ENCODE measurements around the gene USP32.

Gene USP32

GRCh38 chr17:60426596-60426995, 34.7 kb upstream of the USP32 start:
- no peak overlapping the region for H2BK15ac ChIP-seq (ENCODE audit: low read depth, poor library complexity, severe bottlenecking)
- no peak overlapping the region for H4K91ac ChIP-seq (ENCODE audit: low read length)
- H2BK12ac ChIP-seq (ENCODE audit: low read length in 2 of 2): no peak overlapping the region
- no peak overlapping the region for H3K23ac ChIP-seq (ENCODE audit: low read length in 2 of 2)
- H3K9me3 ChIP-seq (ENCODE audit: control insufficient read depth, low read length): no peaks in the 10 kb centered on the region
- no peak overlapping the region for H2BK120ac ChIP-seq (ENCODE audit: low read depth, low read length)
- H3K4me2 ChIP-seq (ENCODE audit: low read length, poor library complexity, severe bottlenecking): no peak overlapping the region
- H2AFZ ChIP-seq (ENCODE audit: low read depth, low read length): no peak overlapping the region
- H3K27me3 ChIP-seq (ENCODE audit: control insufficient read depth in 1 of 2, insufficient read depth in 1 of 2, low read length in 2 of 2): peaks cover 4% of the 10 kb centered on the region in 2 experiments
- no peak overlapping the region for H3K9ac ChIP-seq (ENCODE audit: low read length)
- H3K18ac ChIP-seq (ENCODE audit: low read depth in 1 of 2, low read length in 2 of 2): no peak overlapping the region
- 95% methylated on average over 10 of the region's 10 CpGs for WGBS
- no peak overlapping the region for H3K27ac ChIP-seq (ENCODE audit: low read length, poor library complexity, severe bottlenecking)
- no peak for DNase-seq
- no peaks in the 10 kb centered on the region for H3K79me1 ChIP-seq (replicated peaks; ENCODE audit: low read length, poor library complexity, severe bottlenecking)
- no peak overlapping the region for H3K14ac ChIP-seq (ENCODE audit: low read length in 2 of 2)
- no peak overlapping the region for H4K8ac ChIP-seq (ENCODE audit: low read length)
- no peak overlapping the region for H3K4ac ChIP-seq (ENCODE audit: low read depth in 1 of 2, low read length in 2 of 2)
- H3K36me3 ChIP-seq (ENCODE audit: control insufficient read depth in 1 of 2, insufficient read depth in 2 of 2, low read depth in 1 of 2, low read length in 2 of 2): no peaks in the 10 kb centered on the region
- H3K4me1 ChIP-seq (ENCODE audit: control insufficient read depth, insufficient read depth, low read depth, low read length): peaks cover 3% of the 10 kb centered on the region
- no peak overlapping the region for H2BK5ac ChIP-seq (ENCODE audit: low read depth, low read length, poor library complexity, severe bottlenecking)
- no peak overlapping the region for H2AK5ac ChIP-seq (ENCODE audit: low read length, severe bottlenecking)
- no peak overlapping the region for H3K4me3 ChIP-seq (ENCODE audit: insufficient read depth in 1 of 2, low read depth in 1 of 2, low read length in 2 of 2)

DNA sequence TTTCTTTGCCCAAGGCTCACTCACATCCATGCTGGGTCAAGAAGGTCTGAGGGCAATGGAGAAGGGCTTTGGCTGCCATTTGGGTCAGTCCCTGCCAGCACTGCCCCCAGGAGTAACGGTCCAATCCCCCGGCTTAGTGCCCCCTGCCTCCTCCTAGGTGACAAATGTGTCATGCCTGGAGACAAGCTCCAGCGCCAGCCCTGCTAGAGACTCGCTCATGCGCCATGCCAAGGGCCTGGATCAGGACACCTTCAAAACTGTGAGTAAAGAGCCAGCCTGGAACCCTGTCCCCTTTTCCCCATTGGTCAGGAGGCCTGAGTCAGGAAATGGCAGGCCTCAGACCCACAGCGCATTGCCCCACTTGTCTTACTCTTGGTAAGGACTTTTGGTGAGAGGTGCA, 33.7 kb upstream of the USP32 start:
- Histone ChIP-seq H3K4ac (ENCODE audit: low read depth in 1 of 2, low read length in 2 of 2) (no peak overlapping the region), H2AFZ (ENCODE audit: low read depth, low read length) (no peak overlapping the region), H2BK120ac (ENCODE audit: low read depth, low read length) (no peak overlapping the region), H4K91ac (ENCODE audit: low read length) (no peak overlapping the region), H3K27me3 (ENCODE audit: control insufficient read depth in 1 of 2, insufficient read depth in 1 of 2, low read length in 2 of 2) (peaks cover 4% of the 10 kb centered on the region in 2 experiments), H3K18ac (ENCODE audit: low read depth in 1 of 2, low read length in 2 of 2) (no peak overlapping the region), H2AK5ac (ENCODE audit: low read length, severe bottlenecking) (no peak overlapping the region), H3K23ac (ENCODE audit: low read length in 2 of 2) (no peak overlapping the region), H4K8ac (ENCODE audit: low read length) (no peak overlapping the region), H3K36me3 (ENCODE audit: control insufficient read depth in 1 of 2, insufficient read depth in 2 of 2, low read depth in 1 of 2, low read length in 2 of 2) (no peaks in the 10 kb centered on the region), H2BK15ac (ENCODE audit: low read depth, poor library complexity, severe bottlenecking) (no peak overlapping the region), H2BK12ac (ENCODE audit: low read length in 2 of 2) (no peak overlapping the region), H3K4me1 (ENCODE audit: control insufficient read depth, insufficient read depth, low read depth, low read length) (peaks cover 4% of the 10 kb centered on the region), H3K79me1 (replicated peaks; ENCODE audit: low read length, poor library complexity, severe bottlenecking) (no peaks in the 10 kb centered on the region), H2BK5ac (ENCODE audit: low read depth, low read length, poor library complexity, severe bottlenecking) (no peak overlapping the region), H3K4me2 (ENCODE audit: low read length, poor library complexity, severe bottlenecking) (no peak overlapping the region), H3K14ac (ENCODE audit: low read length in 2 of 2) (no peak overlapping the region), H3K9ac (ENCODE audit: low read length) (no peak overlapping the region), H3K4me3 (ENCODE audit: insufficient read depth in 1 of 2, low read depth in 1 of 2, low read length in 2 of 2) (no peak overlapping the region), H3K27ac (ENCODE audit: low read length, poor library complexity, severe bottlenecking) (no peak overlapping the region), H3K9me3 (ENCODE audit: control insufficient read depth, low read length) (no peaks in the 10 kb centered on the region)
- DNase-seq: no peak
- WGBS: 85% methylated on average over 6 of the region's 6 CpGs

DNA sequence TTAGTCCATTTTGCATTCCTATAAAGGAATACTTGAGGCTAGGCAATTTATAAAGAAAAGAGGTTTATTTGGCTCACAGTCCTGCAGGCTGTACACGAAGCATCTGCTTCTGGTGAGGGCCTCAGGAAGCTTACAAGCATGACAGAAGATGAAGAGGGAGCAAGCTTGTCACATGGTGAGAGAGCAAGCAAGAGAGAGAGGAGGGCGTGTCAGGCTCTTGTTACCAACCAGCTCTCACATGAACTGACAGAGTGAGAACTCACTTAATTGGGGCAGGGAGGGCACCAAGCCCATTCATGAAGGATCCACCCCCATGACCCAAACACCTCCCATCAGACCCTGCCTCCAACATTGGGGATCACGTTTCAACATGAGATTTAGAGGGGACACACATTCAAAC, 31.9 kb upstream of the USP32 start:
- 81% methylated on average over 1 of the region's 3 CpGs for WGBS
- Histone ChIP-seq H2BK12ac (ENCODE audit: low read length in 2 of 2) (no peak overlapping the region), H3K4ac (ENCODE audit: low read depth in 1 of 2, low read length in 2 of 2) (no peak overlapping the region), H3K9ac (ENCODE audit: low read length) (no peak overlapping the region), H3K36me3 (ENCODE audit: control insufficient read depth in 1 of 2, insufficient read depth in 2 of 2, low read depth in 1 of 2, low read length in 2 of 2) (no peaks in the 10 kb centered on the region), H2AFZ (ENCODE audit: low read depth, low read length) (no peak overlapping the region), H3K27me3 (ENCODE audit: control insufficient read depth in 1 of 2, insufficient read depth in 1 of 2, low read length in 2 of 2) (peaks cover 0 to 4% of the 10 kb centered on the region in 2 experiments), H3K18ac (ENCODE audit: low read depth in 1 of 2, low read length in 2 of 2) (no peak overlapping the region), H3K4me2 (ENCODE audit: low read length, poor library complexity, severe bottlenecking) (no peak overlapping the region), H3K9me3 (ENCODE audit: control insufficient read depth, low read length) (no peaks in the 10 kb centered on the region), H2AK5ac (ENCODE audit: low read length, severe bottlenecking) (no peak overlapping the region), H2BK15ac (ENCODE audit: low read depth, poor library complexity, severe bottlenecking) (no peak overlapping the region), H3K27ac (ENCODE audit: low read length, poor library complexity, severe bottlenecking) (no peak overlapping the region), H3K4me1 (ENCODE audit: control insufficient read depth, insufficient read depth, low read depth, low read length) (peaks cover 4% of the 10 kb centered on the region), H3K14ac (ENCODE audit: low read length in 2 of 2) (no peak overlapping the region), H2BK5ac (ENCODE audit: low read depth, low read length, poor library complexity, severe bottlenecking) (no peak overlapping the region), H4K91ac (ENCODE audit: low read length) (no peak overlapping the region), H3K23ac (ENCODE audit: low read length in 2 of 2) (no peak overlapping the region), H2BK120ac (ENCODE audit: low read depth, low read length) (no peak overlapping the region), H3K4me3 (ENCODE audit: insufficient read depth in 1 of 2, low read depth in 1 of 2, low read length in 2 of 2) (no peak overlapping the region), H3K79me1 (replicated peaks; ENCODE audit: low read length, poor library complexity, severe bottlenecking) (no peaks in the 10 kb centered on the region), H4K8ac (ENCODE audit: low read length) (no peak overlapping the region)
- DNase-seq: no peak

GRCh38 chr17:60422162-60422665, 30.3 kb upstream of the USP32 start, which contains the start of gene CHCT1:
Gene CHCT1, plus strand, starts transcription at chr17:60422489. Its CDS starts 104 bp downstream, at chr17:60422593.
- H2BK5ac ChIP-seq (ENCODE audit: low read depth, low read length, poor library complexity, severe bottlenecking): no peak within 1 kb of the TSS
- H3K4ac ChIP-seq (ENCODE audit: low read depth in 1 of 2, low read length in 2 of 2): peak within 1 kb of the TSS in 1 of 2 experiments; percentile 46
- H2BK15ac ChIP-seq (ENCODE audit: low read depth, poor library complexity, severe bottlenecking): peak within 1 kb of the TSS; percentile 57
- peak within 1 kb of the TSS in 1 of 2 experiments; percentile 45 for H3K14ac ChIP-seq (ENCODE audit: low read length in 2 of 2)
- no peaks in the 10 kb centered on the region for H3K36me3 ChIP-seq (ENCODE audit: control insufficient read depth in 1 of 2, insufficient read depth in 2 of 2, low read depth in 1 of 2, low read length in 2 of 2)
- no peaks in the 10 kb centered on the region for H3K27me3 ChIP-seq (ENCODE audit: control insufficient read depth in 1 of 2, insufficient read depth in 1 of 2, low read length in 2 of 2)
- H3K23ac ChIP-seq (ENCODE audit: low read length in 2 of 2): peak within 1 kb of the TSS in 1 of 2 experiments; percentile 81
- H2BK120ac ChIP-seq (ENCODE audit: low read depth, low read length): peak within 1 kb of the TSS; percentile 6
- peak within 1 kb of the TSS; percentile 77 for H4K91ac ChIP-seq (ENCODE audit: low read length)
- WGBS: 65% methylated on average over 18 of the region's 18 CpGs
- peak within 1 kb of the TSS; percentile 48 for H2AFZ ChIP-seq (ENCODE audit: low read depth, low read length)
- DNase-seq: no peak
- no peaks in the 10 kb centered on the region for H3K9me3 ChIP-seq (ENCODE audit: control insufficient read depth, low read length)
- H3K27ac ChIP-seq (ENCODE audit: low read length, poor library complexity, severe bottlenecking): no peak within 1 kb of the TSS
- peak within 1 kb of the TSS; percentile 85 for H3K4me2 ChIP-seq (ENCODE audit: low read length, poor library complexity, severe bottlenecking)
- no peaks in the 10 kb centered on the region for H3K79me1 ChIP-seq (replicated peaks; ENCODE audit: low read length, poor library complexity, severe bottlenecking)
- peak within 1 kb of the TSS; percentile 86 for H3K9ac ChIP-seq (ENCODE audit: low read length)
- peak within 1 kb of the TSS; percentile 40 to 67 for H2BK12ac ChIP-seq (ENCODE audit: low read length in 2 of 2)
- H3K4me1 ChIP-seq (ENCODE audit: control insufficient read depth, insufficient read depth, low read depth, low read length): peaks cover 4% of the 10 kb centered on the region
- no peak within 1 kb of the TSS for H2AK5ac ChIP-seq (ENCODE audit: low read length, severe bottlenecking)
- peak within 1 kb of the TSS; percentile 45 to 75 for H3K4me3 ChIP-seq (ENCODE audit: insufficient read depth in 1 of 2, low read depth in 1 of 2, low read length in 2 of 2)
- H3K18ac ChIP-seq (ENCODE audit: low read depth in 1 of 2, low read length in 2 of 2): peak within 1 kb of the TSS; percentile 54 to 76
- H4K8ac ChIP-seq (ENCODE audit: low read length): peak within 1 kb of the TSS; percentile 74

Measured in mesenchymal stem cell (in vitro differentiated cells and primary cell).